Thyroid gland (tissue), 4 donors: ENCODE measurements around the gene SMIM36. TPM values are rescaled to one million over a fixed set of nuclear protein-coding genes. Genes with fewer than 3 reads are reported as not detected.

Source experiments
- DNase-seq, 2 donors: peaks; one replicate each; pipeline ENCODE4 v3.0.0-alpha.2; 2019
- H3K27ac ChIP-seq, 3 donors: fragments of 200-600 bp; sonication (generic); 1 replicate in 2 of 3; 2 replicates in 1 of 3; pipeline ENCODE4 v1.5.1; 2016 to 2019; ENCODE audit warnings: mild to moderate bottlenecking in 1 of 3, moderate library complexity in 1 of 3
- H3K27me3 ChIP-seq: fragments of 200-600 bp; sonication (generic); one replicate; pipeline ENCODE4 v1.5.1; 2019
- H3K36me3 ChIP-seq, 2 donors: fragments of 200-600 bp; sonication (generic); one replicate each; pipeline ENCODE4 v1.5.1; 2016 to 2019
- H3K4me1 ChIP-seq, 2 donors: fragments of 200-600 bp; sonication (generic); one replicate each; pipeline ENCODE4 v1.5.1; 2017 to 2019
- H3K4me3 ChIP-seq, 3 donors: fragments of 200-600 bp; sonication (generic); replicated peaks in 1 of 3; 1 replicate in 2 of 3; 2 replicates in 1 of 3; pipeline ENCODE4 v1.5.1; 2016; ENCODE audit warnings: mild to moderate bottlenecking in 1 of 3
- H3K9me3 ChIP-seq: fragments of 200-600 bp; sonication (generic); one replicate; pipeline ENCODE4 v1.5.1; 2017
- CTCF ChIP-seq, 6 experiments: fragments of 200-600 bp in 3 of 6; fragments of 450-650 bp in 3 of 6; sonication (generic) in 3 of 6; IDR thresholded peaks; one replicate each; pipeline ENCODE4 v1.5.1; 2016 to 2019; ENCODE audit warnings: antibody characterized with exemption in 6 of 6, mild to moderate bottlenecking in 2 of 6, inconsistent platforms in 1 of 6, moderate library complexity in 1 of 6
- POLR2A ChIP-seq, 2 donors: fragments of 450-650 bp; IDR thresholded peaks; one replicate each; pipeline ENCODE4 v1.6.1; 2017; ENCODE audit warnings: antibody characterized with exemption in 2 of 2, mild to moderate bottlenecking in 2 of 2, moderate library complexity in 1 of 2
- WGBS, 2 donors: methylation state at CpG; one replicate each; pipeline ENCODE4 v1.1.5; 2017; 5-methylcytosine and 5-hydroxymethylcytosine counted together
- intact Hi-C: fragments of 100-400 bp; cut with DNase I; formaldehyde crosslinking; loops from one replicate; pipeline ENCODE4 v1.15.1; 2023
- total RNA-seq, 4 donors: library from RNA; depleted of rRNA; stranded (reverse); fragments of >200 nt; gene quantifications; one replicate each; pipeline ENCODE4 v1.2.3, GENCODE V29; 2016

SMIM36 gene
- total RNA-seq, 4 donors from 2014 or later = not detected

- Histone ChIP-seq H3K9me3 (no peaks in the 10 kb centered on the region), H3K4me3 (no peak overlapping the region), H3K27ac (no peak overlapping the region), H3K4me1 (no peaks in the 10 kb centered on the region), H3K27me3 (no peaks in the 10 kb centered on the region), H3K36me3 (no peaks in the 10 kb centered on the region)
- DNase-seq = no peak
- intact Hi-C loops = no loop called here
- 82 to 84% methylated on average over 18 to 22 of the region's 22 CpGs for WGBS, 2 donors
- TF ChIP-seq POLR2A (IDR thresholded peaks at IDR 0.05) = no peak
- TF ChIP-seq CTCF (IDR thresholded peaks at IDR 0.05) = no peak
Observed at GRCh38 chr17:55458287-55458900, 52.9 kb downstream of the SMIM36 start.

- WGBS, 2 donors = 95 to 96% methylated on average over 6 of the region's 6 CpGs
- TF ChIP-seq POLR2A (IDR thresholded peaks at IDR 0.05) (no peak), CTCF (IDR thresholded peaks at IDR 0.05) (no peak)
- no peak overlapping the region for H3K4me3 ChIP-seq
- peaks cover 0 to 4% of the 10 kb centered on the region in 2 donors for H3K4me1 ChIP-seq
- intact Hi-C loops = no loop called here
- no peak for DNase-seq
- H3K27ac ChIP-seq = no peak overlapping the region
- H3K36me3 ChIP-seq = no peaks in the 10 kb centered on the region
- H3K27me3 ChIP-seq = no peaks in the 10 kb centered on the region
- H3K9me3 ChIP-seq = no peaks in the 10 kb centered on the region
Observed at GRCh38 chr17:55456307-55457240, 54.7 kb downstream of the SMIM36 start.

- no peaks in the 10 kb centered on the region for H3K36me3 ChIP-seq
- H3K9me3 ChIP-seq = no peaks in the 10 kb centered on the region
- H3K4me1 ChIP-seq = peaks cover 0 to 11% of the 10 kb centered on the region in 2 donors
- H3K27me3 ChIP-seq = no peaks in the 10 kb centered on the region
- TF ChIP-seq POLR2A (IDR thresholded peaks at IDR 0.05) = no peak
- no peak for TF ChIP-seq CTCF (IDR thresholded peaks at IDR 0.05)
- no peak overlapping the region for H3K4me3 ChIP-seq
- intact Hi-C loops = no loop called here
- no peak for DNase-seq
- no peak overlapping the region for H3K27ac ChIP-seq
- 80 to 88% methylated on average over 4 of the region's 4 CpGs for WGBS, 2 donors
Observed at GRCh38 chr17:55454906-55455474, 56.3 kb downstream of the SMIM36 start.

- DNase-seq = no peak
- Histone ChIP-seq H3K9me3 (no peaks in the 10 kb centered on the region), H3K36me3 (no peaks in the 10 kb centered on the region), H3K27me3 (no peaks in the 10 kb centered on the region), H3K4me1 (peaks cover 0 to 11% of the 10 kb centered on the region in 2 donors), H3K4me3 (no peak overlapping the region), H3K27ac (no peak overlapping the region)
- intact Hi-C loops = no loop called here
- TF ChIP-seq POLR2A (IDR thresholded peaks at IDR 0.05) = no peak
- no peak for TF ChIP-seq CTCF (IDR thresholded peaks at IDR 0.05)
- WGBS, 2 donors = 50 to 61% methylated on average over 6 of the region's 6 CpGs
Observed at GRCh38 chr17:55453839-55454557, 57.3 kb downstream of the SMIM36 start.
